ENCODE results near the gene VAV1.

DNA sequence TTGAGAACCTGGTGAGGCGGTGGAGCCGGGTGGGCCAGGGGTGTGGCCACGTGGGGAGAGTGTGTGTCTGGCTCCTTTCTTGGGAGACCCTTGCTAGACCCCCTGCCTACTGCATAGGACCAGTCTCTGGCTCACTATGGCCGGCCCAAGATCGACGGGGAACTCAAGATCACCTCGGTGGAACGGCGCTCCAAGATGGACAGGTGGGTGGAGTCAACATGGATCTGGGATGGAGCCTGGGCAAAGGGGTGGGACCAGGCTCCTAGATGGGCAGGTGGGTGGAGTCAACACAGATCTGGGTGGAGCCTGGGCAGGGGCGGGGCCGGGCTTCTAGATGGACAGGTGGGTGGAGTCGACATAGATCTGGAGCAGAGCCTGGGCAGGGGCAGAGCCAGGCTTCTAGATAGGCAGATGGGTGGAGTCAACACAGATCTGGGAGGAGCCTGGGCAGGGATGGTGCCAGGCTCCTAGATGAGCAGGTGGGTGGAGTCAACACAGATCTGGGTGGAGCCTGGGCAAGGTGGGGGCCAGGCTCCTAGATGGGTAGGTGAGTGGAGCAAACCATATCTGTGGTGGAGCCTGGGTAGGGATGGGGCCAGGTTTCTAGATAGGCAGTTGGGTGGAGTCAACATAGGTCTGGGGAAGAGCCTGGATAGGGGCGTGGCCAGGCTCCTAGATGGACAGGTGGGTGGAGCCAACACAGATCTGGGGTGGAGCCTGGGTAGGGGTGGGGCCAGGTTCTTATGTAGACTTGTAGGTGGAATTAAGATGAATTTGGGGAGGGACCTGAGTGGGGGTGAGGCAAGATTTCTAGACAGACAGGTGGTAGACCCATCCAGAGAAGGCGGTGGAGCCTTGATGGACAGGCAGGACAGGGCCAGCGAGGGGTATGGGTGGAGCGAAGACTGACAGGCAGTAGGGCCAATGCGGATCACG lies 56.5 kb downstream of the VAV1 start:
- TF ChIP-seq, protein P1, sequence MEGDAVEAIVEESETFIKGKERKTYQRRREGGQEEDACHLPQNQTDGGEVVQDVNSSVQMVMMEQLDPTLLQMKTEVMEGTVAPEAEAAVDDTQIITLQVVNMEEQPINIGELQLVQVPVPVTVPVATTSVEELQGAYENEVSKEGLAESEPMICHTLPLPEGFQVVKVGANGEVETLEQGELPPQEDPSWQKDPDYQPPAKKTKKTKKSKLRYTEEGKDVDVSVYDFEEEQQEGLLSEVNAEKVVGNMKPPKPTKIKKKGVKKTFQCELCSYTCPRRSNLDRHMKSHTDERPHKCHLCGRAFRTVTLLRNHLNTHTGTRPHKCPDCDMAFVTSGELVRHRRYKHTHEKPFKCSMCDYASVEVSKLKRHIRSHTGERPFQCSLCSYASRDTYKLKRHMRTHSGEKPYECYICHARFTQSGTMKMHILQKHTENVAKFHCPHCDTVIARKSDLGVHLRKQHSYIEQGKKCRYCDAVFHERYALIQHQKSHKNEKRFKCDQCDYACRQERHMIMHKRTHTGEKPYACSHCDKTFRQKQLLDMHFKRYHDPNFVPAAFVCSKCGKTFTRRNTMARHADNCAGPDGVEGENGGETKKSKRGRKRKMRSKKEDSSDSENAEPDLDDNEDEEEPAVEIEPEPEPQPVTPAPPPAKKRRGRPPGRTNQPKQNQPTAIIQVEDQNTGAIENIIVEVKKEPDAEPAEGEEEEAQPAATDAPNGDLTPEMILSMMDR (IDR thresholded peaks at IDR 0.05; ENCODE audit: borderline replicate concordance, extremely low read depth, low read length, poor library complexity, severe bottlenecking), result no peak
- TF ChIP-seq EZH2 (IDR thresholded peaks at IDR 0.05; ENCODE audit: borderline replicate concordance, low read depth, low read length, severe bottlenecking), result no peak

Measured in DND-41 (cell line).